GM10266 (cell line): ENCODE results near the gene SMIM20.

Experiments used
- DNase-seq: peaks from one replicate; pipeline ENCODE4 v3.0.0; 2012; ENCODE audit errors: extremely low spot score
- CTCF ChIP-seq: IDR thresholded peaks from 2 replicates; pipeline ENCODE4 v1.5.1; 2012; ENCODE audit warnings: mild to moderate bottlenecking, low read depth; ENCODE audit not compliant: control insufficient read depth, insufficient read depth; ENCODE audit errors: missing control alignments

The SMIM20 gene

GRCh38 chr4:25938787-25939186, 24.8 kb downstream of the SMIM20 start:
- no peak for TF ChIP-seq CTCF
- peak; percentile 57 for DNase-seq

GRCh38 chr4:25939330-25939729, 25.3 kb downstream of the SMIM20 start:
- DNase-seq: no peak
- TF ChIP-seq CTCF: no peak

- DNase-seq: no peak
- no peak for TF ChIP-seq CTCF
These were observed 27.6 kb downstream of the SMIM20 start for GRCh38 chr4:25941457-25942221.

GRCh38 chr4:25943312-25943711, 29.3 kb downstream of the SMIM20 start:
- no peak for DNase-seq

GRCh38 chr4:25943805-25944204, 29.8 kb downstream of the SMIM20 start:
- no peak for DNase-seq
- TF ChIP-seq CTCF: no peak

More at GRCh38 chr4:25943312-25943711, 29.3 kb downstream of the SMIM20 start:
- TF ChIP-seq CTCF: no peak

- TF ChIP-seq CTCF: no peak
- no peak for DNase-seq
These were observed 34.0 kb downstream of the SMIM20 start for GRCh38 chr4:25948051-25948450.

GRCh38 chr4:25949173-25949748, 35.2 kb downstream of the SMIM20 start:
- TF ChIP-seq CTCF: no peak
- DNase-seq: no peak
